Measurements from ENCODE around the gene CACNA1C.
A peak's percentile ranks its signal among the peaks of the same experiment; 100 is the strongest.

CACNA1C gene

GRCh38 chr12:2617365-2617764 lies 564.6 kb downstream of the CACNA1C start:
- no peak for DNase-seq

- DNase-seq, result no peak
These were observed 565.7 kb downstream of the CACNA1C start for GRCh38 chr12:2618291-2618995.

- no peak for DNase-seq
These were observed 566.3 kb downstream of the CACNA1C start for GRCh38 chr12:2619136-2619535.

GRCh38 chr12:2622460-2622859 lies 569.7 kb downstream of the CACNA1C start:
- DNase-seq, result no peak

GRCh38 chr12:2623472-2623871 lies 570.7 kb downstream of the CACNA1C start:
- no peak for DNase-seq

- peak; percentile 34 for DNase-seq
These were observed 571.9 kb downstream of the CACNA1C start for GRCh38 chr12:2624543-2625288.

- DNase-seq, result no peak
These were observed 572.5 kb downstream of the CACNA1C start for GRCh38 chr12:2625289-2625612.

- DNase-seq, result no peak
These were observed 574.5 kb downstream of the CACNA1C start for GRCh38 chr12:2627076-2627834.

GRCh38 chr12:2627835-2628191 lies 575.0 kb downstream of the CACNA1C start:
- DNase-seq, result no peak

GRCh38 chr12:2628401-2628800 lies 575.6 kb downstream of the CACNA1C start:
- no peak for DNase-seq

- no peak for DNase-seq
These were observed 576.3 kb downstream of the CACNA1C start for GRCh38 chr12:2629051-2629450.

GRCh38 chr12:2631653-2632350 lies 579.0 kb downstream of the CACNA1C start:
- no peak for DNase-seq

- no peak for DNase-seq
These were observed 580.5 kb downstream of the CACNA1C start for GRCh38 chr12:2633176-2633824.

- no peak for DNase-seq
These were observed 581.0 kb downstream of the CACNA1C start for GRCh38 chr12:2633825-2634200.

GRCh38 chr12:2634471-2634870 lies 581.7 kb downstream of the CACNA1C start:
- no peak for DNase-seq

- no peak for DNase-seq
These were observed 584.1 kb downstream of the CACNA1C start for GRCh38 chr12:2636741-2637340.

- DNase-seq, result no peak
These were observed 584.6 kb downstream of the CACNA1C start for GRCh38 chr12:2637371-2637770.

- DNase-seq, result no peak
These were observed 585.7 kb downstream of the CACNA1C start for GRCh38 chr12:2638273-2639019.

- DNase-seq, result no peak
These were observed 586.2 kb downstream of the CACNA1C start for GRCh38 chr12:2639020-2639298.

- no peak for DNase-seq
These were observed 587.5 kb downstream of the CACNA1C start for GRCh38 chr12:2640281-2640680.

- peak; percentile 94 for DNase-seq
These were observed 587.9 kb downstream of the CACNA1C start for GRCh38 chr12:2640709-2641108.

- DNase-seq, result peak; percentile 18
These were observed 588.4 kb downstream of the CACNA1C start for GRCh38 chr12:2641207-2641606.
